Activated T-helper 1 cell treated with anti-CD3 and anti-CD28 coated beads, Interleukin-12 subunit alpha, Interleukin-12 subunit beta, Interleukin-2, Interleukin-4 antibody, amounts not matched to agents 30 ng/mL and 10 ng/mL and 1 ng/mL, durations not matched to agents 14 hours and 24 hours and 36 hours (primary cell): ENCODE data around the gene UBL7. TPM values are rescaled to one million over a fixed set of nuclear protein-coding genes. Genes with fewer than 3 reads are reported as not detected.
"Not testable (repeated sequence)": the region's sequence is repeated elsewhere in the genome, so short reads cannot be mapped to it uniquely, and the experiment has no call there.

Experiments
- DNase-seq: peaks from one replicate; pipeline ENCODE4 v3.0.0; 2021; ENCODE audit warnings: low spot score
- H3K27ac Mint-ChIP-seq: one replicate; pipeline ENCODE4 v1.8.0; 2021; ENCODE audit warnings: mild to moderate bottlenecking, mixed read lengths
- H3K27me3 Mint-ChIP-seq: one replicate; pipeline ENCODE4 v1.8.0; 2022; ENCODE audit warnings: mild to moderate bottlenecking, moderate library complexity, mixed read lengths; ENCODE audit not compliant: insufficient read depth
- H3K36me3 Mint-ChIP-seq: one replicate; pipeline ENCODE4 v1.8.0; 2021; ENCODE audit warnings: low read depth, mixed read lengths
- H3K4me1 Mint-ChIP-seq: one replicate; pipeline ENCODE4 v1.8.0; 2021; ENCODE audit warnings: low read depth, mixed read lengths
- H3K4me3 Mint-ChIP-seq: one replicate; pipeline ENCODE4 v1.8.0; 2021; ENCODE audit warnings: mild to moderate bottlenecking, moderate library complexity, mixed read lengths
- H3K9me3 Mint-ChIP-seq: one replicate; pipeline ENCODE4 v1.8.0; 2021; ENCODE audit warnings: mixed read lengths
- intact Hi-C: fragments of 100-400 bp; cut with micrococcal nuclease; formaldehyde crosslinking; loops from one replicate; pipeline ENCODE4 v1.15.1; 2024
- total RNA-seq: library from RNA; stranded (reverse); gene quantifications from 2 replicates; pipeline ENCODE4 v1.2.3, GENCODE V29; 2022

Gene UBL7
- total RNA-seq, 1 donor from 2014 or later = 56.0 TPM

DNA sequence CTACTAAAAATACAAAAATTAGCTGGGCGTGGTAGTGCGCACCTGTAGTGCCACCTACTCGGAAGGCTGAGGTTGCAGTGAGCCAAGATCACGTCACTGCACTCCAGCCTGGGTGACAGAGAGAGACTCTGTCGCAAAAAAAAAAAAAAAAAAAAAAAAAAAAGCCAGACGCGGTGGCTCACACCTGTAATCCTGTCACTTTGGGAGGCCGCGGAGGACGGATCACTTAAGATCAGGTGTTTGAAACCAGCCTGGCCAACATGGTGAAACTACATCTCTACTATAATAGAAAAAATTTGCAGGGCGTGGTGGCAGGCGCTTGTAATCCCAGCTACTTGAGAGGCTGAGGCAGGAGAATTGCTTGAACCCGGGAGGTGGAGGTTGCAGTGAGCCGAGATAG is 1.2 kb downstream of the UBL7 start:
- intact Hi-C loops = loop anchor here (2.0 to 10.0 kb wide), 3 partner anchors 55 to 467 kb away; partner anchors contain the start of gene STOML1
- Mint-ChIP-seq H3K4me1 (peaks cover 56% of the 10 kb centered on the region), H3K9me3 (peaks cover 11% of the 10 kb centered on the region), H3K4me3 (peak overlapping the region; percentile 97), H3K36me3 (peaks cover 30% of the 10 kb centered on the region)
- H3K27me3 Mint-ChIP-seq, H3K27ac Mint-ChIP-seq, DNase-seq: not testable (repeated sequence)

DNA sequence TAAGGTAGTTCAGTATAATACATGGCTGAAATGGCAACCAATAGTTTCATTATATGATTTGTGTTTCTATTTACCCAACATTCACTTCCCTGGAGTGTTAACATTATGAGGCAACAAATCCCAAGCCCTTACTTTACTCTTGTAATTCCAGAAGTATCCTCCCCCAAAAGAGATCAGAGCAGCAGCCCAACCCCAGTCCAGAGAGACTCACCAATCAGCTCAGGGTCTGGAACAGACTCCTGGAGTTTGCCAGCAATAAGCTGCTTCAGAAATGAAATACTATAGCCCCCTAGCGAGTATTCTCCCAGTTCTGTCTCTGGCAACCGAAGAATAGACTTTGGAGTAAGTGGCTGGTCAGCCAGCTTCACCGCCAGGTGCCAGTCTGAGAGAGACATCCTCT is 2.5 kb downstream of the UBL7 start:
- Mint-ChIP-seq H3K27ac (no peak overlapping the region), H3K4me3 (no peak overlapping the region), H3K4me1 (peaks cover 57% of the 10 kb centered on the region), H3K27me3 (no peaks in the 10 kb centered on the region), H3K36me3 (peaks cover 27% of the 10 kb centered on the region), H3K9me3 (peaks cover 2% of the 10 kb centered on the region)
- DNase-seq = no peak
- intact Hi-C loops = no loop called here

GRCh38 chr15:74457036-74457435 is 3.9 kb downstream of the UBL7 start:
- intact Hi-C loops, H3K9me3 Mint-ChIP-seq, H3K27ac Mint-ChIP-seq, DNase-seq, H3K27me3 Mint-ChIP-seq, H3K4me3 Mint-ChIP-seq: not testable (repeated sequence)
- peaks cover 34% of the 10 kb centered on the region for H3K36me3 Mint-ChIP-seq
- H3K4me1 Mint-ChIP-seq = peaks cover 48% of the 10 kb centered on the region

GRCh38 chr15:74454764-74455500 is 6.0 kb downstream of the UBL7 start:
- Mint-ChIP-seq H3K36me3 (peaks cover 39% of the 10 kb centered on the region), H3K27me3 (no peaks in the 10 kb centered on the region), H3K27ac (no peak overlapping the region), H3K4me1 (peaks cover 39% of the 10 kb centered on the region), H3K9me3 (no peaks in the 10 kb centered on the region), H3K4me3 (no peak overlapping the region)
- no peak for DNase-seq
- intact Hi-C loops = no loop called here

DNA sequence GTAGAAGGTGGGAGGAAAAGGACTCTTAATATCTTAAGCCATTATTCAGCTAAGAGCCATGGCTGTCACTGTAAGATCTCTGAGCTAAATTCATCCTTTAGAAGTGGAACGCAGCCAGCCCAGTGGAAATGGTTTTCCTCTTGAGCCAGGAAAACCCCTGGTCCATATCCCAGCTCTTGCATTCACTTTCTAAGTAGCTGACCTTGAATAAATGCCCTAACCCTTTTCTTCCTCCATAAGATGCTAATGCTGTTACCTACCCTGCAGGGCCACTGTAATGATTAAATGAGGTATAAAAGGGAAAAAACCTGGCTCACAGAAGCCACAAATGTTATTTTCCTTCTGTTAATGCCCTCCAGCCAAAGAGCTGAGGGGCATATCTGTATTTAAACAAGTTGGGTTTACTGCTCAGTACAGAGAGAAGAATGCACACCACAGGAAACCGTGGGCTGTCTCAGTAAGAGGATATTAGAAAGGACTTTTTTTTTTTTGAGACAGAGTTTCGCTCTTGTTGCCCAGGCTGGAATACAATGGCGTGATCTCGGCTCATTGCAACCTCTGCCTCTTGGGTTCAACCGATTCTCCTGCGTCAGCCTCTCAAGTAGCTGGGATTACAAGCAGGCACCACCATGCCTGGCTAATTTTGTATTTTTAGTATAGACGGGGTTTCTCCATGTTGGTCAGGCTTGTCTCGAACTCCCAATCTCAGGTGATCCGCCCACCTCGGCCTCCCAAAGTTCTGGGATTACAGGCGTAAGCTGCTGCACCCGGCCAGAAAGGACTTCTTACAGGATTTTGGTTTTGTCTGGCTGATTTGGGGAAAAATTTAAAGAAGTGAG is 6.8 kb downstream of the UBL7 start:
- H3K4me1 Mint-ChIP-seq = peaks cover 39% of the 10 kb centered on the region
- peak overlapping the region; percentile 8 for H3K27ac Mint-ChIP-seq
- no peak overlapping the region for H3K4me3 Mint-ChIP-seq
- no peak for DNase-seq
- intact Hi-C loops = no loop called here
- peaks cover 46% of the 10 kb centered on the region for H3K36me3 Mint-ChIP-seq
- H3K27me3 Mint-ChIP-seq = no peaks in the 10 kb centered on the region
- H3K9me3 Mint-ChIP-seq = no peaks in the 10 kb centered on the region

DNA sequence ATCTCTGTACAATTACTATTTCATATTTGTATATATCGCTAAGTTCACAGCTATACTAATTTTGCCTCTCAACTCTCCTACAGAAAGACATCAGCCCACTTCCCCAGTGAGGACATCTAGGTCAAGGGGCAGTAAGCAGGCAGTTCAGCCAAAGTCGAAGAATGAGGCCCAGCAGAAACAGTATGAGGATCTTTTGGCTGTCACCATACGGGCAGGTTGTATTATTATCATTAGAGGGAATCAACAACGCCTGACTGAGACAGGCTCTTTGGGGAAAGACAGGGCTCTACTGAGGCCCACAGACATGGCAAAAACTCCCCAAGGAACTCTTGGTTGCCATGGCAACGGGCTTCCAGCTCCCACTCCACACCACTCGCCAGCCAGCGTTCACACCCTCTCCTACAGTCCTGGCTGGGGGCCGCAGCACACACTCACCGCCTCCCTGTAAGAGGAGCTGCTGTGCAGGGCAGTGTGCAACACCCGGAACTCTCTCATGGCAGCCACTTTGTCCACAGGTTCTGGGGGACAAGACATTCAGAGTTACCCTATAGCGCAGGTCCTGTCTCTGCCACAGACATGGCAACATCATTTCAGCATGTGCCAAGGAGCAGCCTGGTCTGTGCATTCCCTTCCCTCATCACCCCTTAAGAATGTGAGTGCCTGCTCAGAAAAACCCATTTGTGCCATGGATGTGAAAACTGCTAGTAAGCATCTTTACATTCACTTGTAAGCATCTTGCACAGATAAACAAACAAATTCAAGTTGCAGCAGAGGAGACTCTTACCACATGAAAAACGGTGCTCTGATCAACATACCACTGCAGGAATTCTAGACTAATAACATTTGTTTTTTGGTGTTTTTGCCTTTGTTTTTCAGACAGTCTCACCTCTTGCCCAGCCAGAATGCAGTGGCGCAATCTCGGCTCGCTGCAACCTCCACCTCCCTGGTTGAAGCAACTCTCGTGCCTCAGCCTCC is 8.8 kb downstream of the UBL7 start:
- Mint-ChIP-seq H3K4me1 (peaks cover 32% of the 10 kb centered on the region), H3K9me3 (no peaks in the 10 kb centered on the region), H3K36me3 (peaks cover 45% of the 10 kb centered on the region), H3K27me3 (no peaks in the 10 kb centered on the region), H3K27ac (no peak overlapping the region), H3K4me3 (no peak overlapping the region)
- intact Hi-C loops = no loop called here
- DNase-seq = no peak

DNA sequence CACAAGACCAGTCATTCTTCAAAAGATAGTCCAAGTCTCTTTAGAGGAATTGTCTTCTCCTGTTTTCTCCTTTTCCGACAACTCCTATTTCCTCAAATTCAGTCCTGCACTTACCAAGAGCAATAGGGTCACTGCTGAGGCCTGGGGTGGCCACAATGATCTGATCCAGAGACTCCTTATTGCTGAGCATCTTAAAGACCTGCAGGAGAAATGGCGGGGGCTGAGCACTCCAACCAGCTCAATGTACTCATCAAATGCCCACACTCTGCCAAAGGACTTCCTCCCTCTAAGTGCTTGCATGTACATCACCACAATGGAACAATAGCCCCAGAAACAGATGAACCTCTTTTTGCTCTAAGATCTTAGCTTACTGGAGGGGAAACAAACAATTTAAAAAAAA is 9.6 kb downstream of the UBL7 start:
- Mint-ChIP-seq H3K36me3 (peaks cover 46% of the 10 kb centered on the region), H3K27me3 (no peaks in the 10 kb centered on the region), H3K4me1 (peaks cover 29% of the 10 kb centered on the region), H3K9me3 (no peaks in the 10 kb centered on the region), H3K27ac (no peak overlapping the region), H3K4me3 (no peak overlapping the region)
- intact Hi-C loops = no loop called here
- DNase-seq = no peak

DNA sequence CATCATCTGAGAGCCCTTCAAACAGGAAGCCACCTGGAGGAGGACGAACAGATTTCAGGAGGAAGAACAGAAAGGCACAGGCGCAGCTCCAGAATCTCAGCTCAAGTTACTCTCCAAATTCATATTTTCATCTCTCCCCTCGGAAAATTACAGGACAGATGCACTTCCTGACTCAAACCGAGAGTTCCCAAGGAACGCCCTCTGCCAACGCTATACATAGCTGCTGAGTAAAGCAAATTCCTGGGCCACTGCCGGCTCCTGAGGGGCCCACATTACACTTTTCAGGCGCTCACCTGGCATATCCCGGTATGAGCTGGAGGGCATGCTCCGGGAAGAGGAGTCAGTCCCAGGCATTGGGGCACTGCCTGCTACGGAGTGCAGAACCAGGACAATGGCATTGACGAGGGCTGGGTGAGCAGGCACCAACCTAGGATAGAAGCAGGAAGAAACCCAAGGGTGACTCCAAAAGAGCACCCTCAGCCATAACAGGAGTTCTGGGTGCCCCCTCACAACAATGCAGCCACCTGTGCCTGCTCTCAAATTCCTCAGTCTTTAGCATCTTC is 11.2 kb downstream of the UBL7 start:
- no peak overlapping the region for H3K27ac Mint-ChIP-seq
- no peak overlapping the region for H3K4me3 Mint-ChIP-seq
- peaks cover 40% of the 10 kb centered on the region for H3K36me3 Mint-ChIP-seq
- intact Hi-C loops = no loop called here
- H3K9me3 Mint-ChIP-seq = no peaks in the 10 kb centered on the region
- DNase-seq = no peak
- peaks cover 22% of the 10 kb centered on the region for H3K4me1 Mint-ChIP-seq
- H3K27me3 Mint-ChIP-seq = no peaks in the 10 kb centered on the region

DNA sequence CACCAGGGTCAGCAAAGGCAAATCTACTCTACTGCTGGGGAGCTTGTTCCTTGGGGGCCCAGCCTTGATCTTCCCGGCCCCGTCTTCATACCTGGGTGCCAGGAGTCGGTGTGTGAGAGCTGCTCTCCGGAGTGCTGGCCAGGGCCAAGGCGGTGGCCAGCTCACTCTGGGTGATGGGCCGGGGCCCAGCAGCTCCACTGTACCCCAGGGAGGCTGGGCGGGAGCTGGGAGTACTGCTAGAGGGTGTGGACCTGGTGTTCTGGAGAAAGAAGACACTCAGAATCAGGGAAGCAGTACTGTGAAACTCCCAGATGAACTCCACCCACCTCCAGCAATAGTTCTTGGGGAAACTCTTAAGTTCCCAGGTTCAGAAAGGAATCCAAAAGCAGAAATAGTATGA is 11.9 kb downstream of the UBL7 start:
- no peak overlapping the region for H3K4me3 Mint-ChIP-seq
- no peak overlapping the region for H3K27ac Mint-ChIP-seq
- H3K36me3 Mint-ChIP-seq = peaks cover 39% of the 10 kb centered on the region
- DNase-seq = no peak
- H3K27me3 Mint-ChIP-seq = no peaks in the 10 kb centered on the region
- intact Hi-C loops = no loop called here
- peaks cover 16% of the 10 kb centered on the region for H3K4me1 Mint-ChIP-seq
- H3K9me3 Mint-ChIP-seq = no peaks in the 10 kb centered on the region

- H3K27me3 Mint-ChIP-seq = no peaks in the 10 kb centered on the region
- DNase-seq = no peak
- no peak overlapping the region for H3K27ac Mint-ChIP-seq
- H3K9me3 Mint-ChIP-seq = no peaks in the 10 kb centered on the region
- no peak overlapping the region for H3K4me3 Mint-ChIP-seq
- intact Hi-C loops = no loop called here
- peaks cover 10% of the 10 kb centered on the region for H3K4me1 Mint-ChIP-seq
- peaks cover 28% of the 10 kb centered on the region for H3K36me3 Mint-ChIP-seq
Observed at GRCh38 chr15:74445816-74446763, 14.9 kb downstream of the UBL7 start.

DNA sequence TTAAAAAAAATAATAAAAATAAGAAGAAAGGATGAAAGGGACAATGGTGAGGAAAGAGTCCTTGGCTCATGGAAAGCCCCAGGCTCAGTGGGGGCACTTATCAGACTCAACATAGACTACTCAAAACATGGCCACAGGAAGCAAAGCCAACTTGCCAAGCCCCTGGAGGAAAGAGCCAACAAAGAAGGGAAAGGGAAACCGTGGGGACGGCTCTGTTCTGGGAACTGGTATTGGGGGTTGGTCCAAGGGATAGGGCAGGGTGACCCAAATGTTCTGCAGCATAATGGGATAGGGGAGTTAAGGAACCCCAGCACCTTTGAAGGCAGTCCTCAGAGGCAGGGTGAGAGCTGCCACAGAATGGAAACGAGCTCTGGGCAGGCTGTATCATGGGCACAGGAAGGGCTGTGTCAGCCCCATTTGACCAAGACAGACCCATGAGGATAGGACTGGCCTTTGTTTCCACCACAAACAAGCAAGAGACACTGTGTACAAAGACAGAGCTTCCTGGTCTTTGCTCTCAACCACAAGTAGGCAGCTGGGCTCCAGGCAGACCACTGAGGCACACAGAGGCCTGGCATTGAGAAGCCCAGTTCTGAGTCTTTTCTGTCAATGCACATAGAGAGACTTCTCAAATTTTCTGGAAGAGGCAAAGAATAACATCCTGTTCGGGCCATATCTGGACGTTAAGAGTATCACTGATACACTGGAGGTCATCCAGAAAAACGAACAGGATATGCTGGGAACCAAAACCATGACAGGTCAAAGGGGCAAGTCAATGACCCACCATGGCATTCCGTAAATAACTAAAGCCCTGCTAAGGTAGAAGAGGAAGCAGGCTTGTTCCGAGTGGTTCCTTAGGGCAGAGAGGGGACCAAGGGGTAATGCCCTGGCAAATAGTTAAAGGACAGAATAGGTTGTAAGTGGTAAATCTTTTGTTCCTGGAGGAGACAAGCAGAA is 16.6 kb downstream of the UBL7 start:
- H3K4me1 Mint-ChIP-seq = peaks cover 10% of the 10 kb centered on the region
- no peaks in the 10 kb centered on the region for H3K27me3 Mint-ChIP-seq
- intact Hi-C loops = no loop called here
- peaks cover 18% of the 10 kb centered on the region for H3K36me3 Mint-ChIP-seq
- H3K9me3 Mint-ChIP-seq = no peaks in the 10 kb centered on the region
- H3K27ac Mint-ChIP-seq = no peak overlapping the region
- no peak overlapping the region for H3K4me3 Mint-ChIP-seq
- no peak for DNase-seq
